ENCODE results near the gene GDF10.

- no peak for TF ChIP-seq POLR2AphosphoS5 (IDR thresholded peaks at IDR 0.05)
- no peak for TF ChIP-seq CTCF (IDR thresholded peaks at IDR 0.05)
These were observed 59.8 kb downstream of the GDF10 start for GRCh38 chr10:47359626-47360418.

Data from transverse colon (tissue), 4 donors.